Measurements from ENCODE around the gene ALOX15.

- TF ChIP-seq CTCF (IDR thresholded peaks at IDR 0.05; ENCODE audit: low read depth, low read length) (no peak), POLR2A (IDR thresholded peaks at IDR 0.05; ENCODE audit: extremely low read depth, insufficient read length) (no peak), MAX (IDR thresholded peaks at IDR 0.05; ENCODE audit: low read depth, low read length) (no peak), MYC (IDR thresholded peaks at IDR 0.05; ENCODE audit: low read depth, low read length) (no peak)
Observed at GRCh38 chr17:4586043-4586442, 55.4 kb downstream of the ALOX15 start.

Measured in NB4 (cell line).